Heart left ventricle (tissue), 13 donors: ENCODE results near the gene THBD.

Experiments
- CTCF ChIP-seq, 12 donors: fragments of 200-600 bp; sonication (generic) in 4 of 12; IDR thresholded peaks; one replicate each; pipeline versions ENCODE4 v1.5.0 to v1.8.0; 2018 to 2022; ENCODE audit warnings: antibody characterized with exemption in 12 of 12, mild to moderate bottlenecking in 5 of 12
- POLR2A ChIP-seq, 2 donors: fragments of 450-650 bp; IDR thresholded peaks; one replicate each; pipeline ENCODE4 v1.6.1; 2017; ENCODE audit warnings: antibody characterized with exemption in 2 of 2, mild to moderate bottlenecking in 2 of 2, moderate library complexity in 2 of 2
- donor health status: ischemic (EF 13 %, LVEDD 7.1; RV severe dilation, severe dysfunction).
- donor health status: DM: no; HTN: yes; CAD: no.
- donor health status: DM: no; HTN: no; CAD: no.
- donor health status: ischemic (EF 25% LVEDD 6.9; RV normal size, moderate dysfunction).
- donor health status: ischemic (EF 25% LVEDD 5.7; RV mildly dilated, moderate dysfunction).
- donor health status: ischemic (EF 35%, LVEDD 5.7; RV mildly dilated, moderate dysfunction).
- donor health status: nonischemic (EF 11% LVEDD 7.7; RV severe dilation, severe dysfunction).
- donor health status: DM: yes; HTN: yes; CAD: no.
- donor health status: PGD.
- donor health status: ischemic (EF 29% LVEDD 5.4; RV normal size, mild dysfunction).
- donor health status: nonischemic (EF 23%, LVEDD 6.1; RV moderate dilation, normal function).

GRCh38 chr20:23092384-23092756, 42.9 kb upstream of the THBD start:
- TF ChIP-seq CTCF (IDR thresholded peaks at IDR 0.05) (no peak), POLR2A (IDR thresholded peaks at IDR 0.05) (no peak)
